ENCODE data around the gene NAA35. TPM values are rescaled to one million over a fixed set of nuclear protein-coding genes. Genes with fewer than 3 reads are reported as not detected.

The NAA35 gene
- total RNA-seq, 1 donor from 2014 or later, result 18.8 TPM

DNA sequence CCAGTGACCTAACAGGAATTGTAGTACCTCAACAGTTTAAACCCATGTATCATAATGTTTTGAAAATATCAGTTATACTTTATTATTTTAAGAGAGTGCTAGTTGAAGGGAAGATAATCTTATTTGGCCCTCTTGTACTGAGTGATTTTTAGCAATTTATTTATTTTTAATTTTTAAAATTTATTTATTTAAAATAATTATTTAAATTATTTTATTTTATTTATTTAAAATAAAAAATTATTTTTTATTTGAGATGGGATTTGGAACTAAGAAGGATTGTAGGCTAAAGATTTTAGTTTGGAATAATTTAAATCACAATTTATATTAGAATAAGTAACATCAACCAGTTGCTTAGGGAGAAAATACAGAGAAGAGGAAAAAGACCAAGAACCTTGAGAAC is 54.2 kb downstream of the NAA35 start:
- Mint-ChIP-seq H3K4me3 (ENCODE audit: unreplicated experiment) (no peak overlapping the region), H3K27me3 (ENCODE audit: unreplicated experiment) (no peaks in the 10 kb centered on the region), H3K27ac (ENCODE audit: unreplicated experiment) (no peak overlapping the region), H3K9me3 (ENCODE audit: unreplicated experiment) (peaks cover 5% of the 10 kb centered on the region), H3K36me3 (ENCODE audit: unreplicated experiment) (peaks cover 34% of the 10 kb centered on the region), H3K4me1 (ENCODE audit: unreplicated experiment) (no peaks in the 10 kb centered on the region)
- TF ChIP-seq, protein P1, sequence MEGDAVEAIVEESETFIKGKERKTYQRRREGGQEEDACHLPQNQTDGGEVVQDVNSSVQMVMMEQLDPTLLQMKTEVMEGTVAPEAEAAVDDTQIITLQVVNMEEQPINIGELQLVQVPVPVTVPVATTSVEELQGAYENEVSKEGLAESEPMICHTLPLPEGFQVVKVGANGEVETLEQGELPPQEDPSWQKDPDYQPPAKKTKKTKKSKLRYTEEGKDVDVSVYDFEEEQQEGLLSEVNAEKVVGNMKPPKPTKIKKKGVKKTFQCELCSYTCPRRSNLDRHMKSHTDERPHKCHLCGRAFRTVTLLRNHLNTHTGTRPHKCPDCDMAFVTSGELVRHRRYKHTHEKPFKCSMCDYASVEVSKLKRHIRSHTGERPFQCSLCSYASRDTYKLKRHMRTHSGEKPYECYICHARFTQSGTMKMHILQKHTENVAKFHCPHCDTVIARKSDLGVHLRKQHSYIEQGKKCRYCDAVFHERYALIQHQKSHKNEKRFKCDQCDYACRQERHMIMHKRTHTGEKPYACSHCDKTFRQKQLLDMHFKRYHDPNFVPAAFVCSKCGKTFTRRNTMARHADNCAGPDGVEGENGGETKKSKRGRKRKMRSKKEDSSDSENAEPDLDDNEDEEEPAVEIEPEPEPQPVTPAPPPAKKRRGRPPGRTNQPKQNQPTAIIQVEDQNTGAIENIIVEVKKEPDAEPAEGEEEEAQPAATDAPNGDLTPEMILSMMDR (IDR thresholded peaks at IDR 0.05), result no peak
- DNase-seq (ENCODE audit: extremely low spot score, unreplicated experiment), result no peak

DNA sequence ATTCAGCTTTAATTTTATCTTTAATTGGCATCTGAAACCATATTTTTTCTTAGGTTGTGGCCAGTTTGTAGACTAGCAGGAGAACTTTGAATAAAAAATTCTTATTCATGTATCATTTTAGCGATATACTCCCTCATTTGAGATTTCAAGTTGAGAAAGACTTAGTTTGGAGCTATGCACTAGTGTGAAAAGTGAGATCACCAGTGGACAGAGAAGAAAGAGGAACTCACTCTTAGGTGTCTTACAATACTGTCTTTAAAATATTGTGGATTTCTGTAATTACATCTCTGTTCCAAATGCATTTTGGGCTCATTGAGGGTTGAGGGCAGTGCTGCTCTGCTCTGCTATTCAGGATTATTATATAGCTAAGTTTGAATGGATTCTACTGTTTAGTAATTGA is 54.7 kb downstream of the NAA35 start:
- H3K9me3 Mint-ChIP-seq (ENCODE audit: unreplicated experiment), result peaks cover 5% of the 10 kb centered on the region
- no peaks in the 10 kb centered on the region for H3K4me1 Mint-ChIP-seq (ENCODE audit: unreplicated experiment)
- no peak overlapping the region for H3K27ac Mint-ChIP-seq (ENCODE audit: unreplicated experiment)
- no peaks in the 10 kb centered on the region for H3K27me3 Mint-ChIP-seq (ENCODE audit: unreplicated experiment)
- no peak overlapping the region for H3K4me3 Mint-ChIP-seq (ENCODE audit: unreplicated experiment)
- no peak for DNase-seq (ENCODE audit: extremely low spot score, unreplicated experiment)
- H3K36me3 Mint-ChIP-seq (ENCODE audit: unreplicated experiment), result peaks cover 39% of the 10 kb centered on the region
- TF ChIP-seq, protein P1 (IDR thresholded peaks at IDR 0.05), result no peak

DNA sequence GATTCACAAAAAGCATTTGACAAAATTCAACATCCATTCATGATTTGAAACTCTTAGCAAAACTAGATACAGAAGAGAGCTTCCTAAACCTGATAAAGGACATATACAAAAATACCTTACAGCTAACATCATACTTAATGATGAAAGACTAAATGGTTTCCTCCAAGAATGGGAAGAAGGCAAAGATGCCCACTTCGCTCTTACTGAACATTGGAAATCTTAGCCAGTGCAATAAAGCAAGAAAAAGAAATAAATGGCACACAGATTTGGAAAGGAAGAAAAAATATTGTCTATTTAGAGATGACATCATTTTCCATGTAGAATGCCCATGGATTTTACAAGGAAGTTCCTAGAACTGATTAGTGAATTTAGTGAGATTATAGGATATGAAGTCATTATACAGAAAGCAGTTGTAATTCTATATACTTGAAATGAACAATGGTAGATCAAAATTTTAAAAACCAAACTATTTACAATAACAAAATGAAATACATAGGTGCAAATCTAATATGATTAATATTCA is 64.4 kb downstream of the NAA35 start:
- DNase-seq (ENCODE audit: extremely low spot score, unreplicated experiment), result no peak
- peaks cover 22% of the 10 kb centered on the region for H3K9me3 Mint-ChIP-seq (ENCODE audit: unreplicated experiment)
- peaks cover 71% of the 10 kb centered on the region for H3K36me3 Mint-ChIP-seq (ENCODE audit: unreplicated experiment)
- no peak overlapping the region for H3K27ac Mint-ChIP-seq (ENCODE audit: unreplicated experiment)
- no peaks in the 10 kb centered on the region for H3K27me3 Mint-ChIP-seq (ENCODE audit: unreplicated experiment)
- no peak overlapping the region for H3K4me3 Mint-ChIP-seq (ENCODE audit: unreplicated experiment)
- H3K4me1 Mint-ChIP-seq (ENCODE audit: unreplicated experiment), result no peaks in the 10 kb centered on the region
- TF ChIP-seq, protein P1 (IDR thresholded peaks at IDR 0.05), result no peak

DNA sequence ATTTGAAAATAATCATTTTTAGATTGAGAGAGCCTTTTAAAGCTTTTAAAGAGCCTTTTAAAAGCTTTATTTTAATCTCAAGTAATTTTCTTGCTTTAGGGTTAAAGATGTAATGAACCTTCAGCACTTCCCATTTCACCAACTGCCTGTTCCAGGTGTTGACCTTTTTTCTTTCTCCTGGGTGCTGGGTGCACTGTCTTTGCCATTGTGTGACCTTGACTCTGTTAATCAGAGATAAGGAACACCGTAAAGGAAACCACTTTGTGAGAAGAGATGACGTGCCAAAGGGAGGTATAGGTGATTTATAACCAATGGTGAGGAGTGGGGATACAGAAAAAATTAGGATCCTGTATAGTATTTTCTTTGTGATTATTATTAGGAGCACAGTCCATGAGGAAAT is 68.2 kb downstream of the NAA35 start:
- H3K9me3 Mint-ChIP-seq (ENCODE audit: unreplicated experiment), result peaks cover 10% of the 10 kb centered on the region
- peaks cover 52% of the 10 kb centered on the region for H3K36me3 Mint-ChIP-seq (ENCODE audit: unreplicated experiment)
- no peak overlapping the region for H3K4me3 Mint-ChIP-seq (ENCODE audit: unreplicated experiment)
- H3K27me3 Mint-ChIP-seq (ENCODE audit: unreplicated experiment), result no peaks in the 10 kb centered on the region
- no peak for DNase-seq (ENCODE audit: extremely low spot score, unreplicated experiment)
- H3K4me1 Mint-ChIP-seq (ENCODE audit: unreplicated experiment), result no peaks in the 10 kb centered on the region
- TF ChIP-seq, protein P1 (IDR thresholded peaks at IDR 0.05), result no peak
- H3K27ac Mint-ChIP-seq (ENCODE audit: unreplicated experiment), result no peak overlapping the region

DNA sequence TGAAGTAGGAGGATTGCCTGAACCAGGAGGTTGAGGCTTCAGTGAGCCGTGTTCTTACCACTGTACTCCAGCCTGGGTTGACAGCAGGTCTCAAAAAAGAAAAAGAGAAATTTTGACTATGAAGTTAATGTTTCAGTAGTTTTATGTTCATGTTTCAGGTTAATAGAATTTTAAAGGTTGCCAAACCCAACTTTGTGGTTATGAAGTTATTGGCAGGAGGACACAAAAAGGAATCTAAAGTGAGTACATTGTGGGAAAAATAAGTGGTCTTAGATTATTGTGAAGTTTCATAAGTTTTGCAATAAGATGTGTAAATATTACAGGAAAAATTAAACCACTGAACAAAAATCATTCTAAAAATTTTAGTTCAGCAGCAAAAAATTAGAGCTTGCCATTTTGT is 79.8 kb downstream of the NAA35 start:
- Mint-ChIP-seq H3K27me3 (ENCODE audit: unreplicated experiment) (no peaks in the 10 kb centered on the region), H3K27ac (ENCODE audit: unreplicated experiment) (no peak overlapping the region), H3K4me1 (ENCODE audit: unreplicated experiment) (peaks cover 15% of the 10 kb centered on the region), H3K9me3 (ENCODE audit: unreplicated experiment) (no peaks in the 10 kb centered on the region), H3K4me3 (ENCODE audit: unreplicated experiment) (no peak overlapping the region), H3K36me3 (ENCODE audit: unreplicated experiment) (peaks cover 66% of the 10 kb centered on the region)
- TF ChIP-seq, protein P1 (IDR thresholded peaks at IDR 0.05), result no peak
- DNase-seq (ENCODE audit: extremely low spot score, unreplicated experiment), result no peak

Measured in osteocyte (in vitro differentiated cells).